Fibroblast of villous mesenchyme (primary cell): ENCODE data around the gene AMMECR1. TPM values are rescaled to one million over a fixed set of nuclear protein-coding genes. Genes with fewer than 3 reads are reported as not detected.

Source experiments
- DNase-seq: peaks from one replicate; pipeline ENCODE4 v3.0.0-alpha.2; 2010; ENCODE audit warnings: low read depth
- H3K4me3 ChIP-seq: 2 replicates; pipeline ENCODE4 v1.5.1; 2011; ENCODE audit warnings: low read depth, mild to moderate bottlenecking, low read length
- total RNA-seq: library from RNA; depleted of rRNA; stranded (reverse); fragments of >200 nt; gene quantifications from 2 replicates; pipeline ENCODE4 v1.2.3, GENCODE V29; 2012
- TF ChIP-seq, protein P1 (sequence below): IDR thresholded peaks from 2 replicates; pipeline ENCODE4 v1.5.1; 2012; ENCODE audit warnings: low read depth, mild to moderate bottlenecking, low read length; ENCODE audit not compliant: insufficient read depth

AMMECR1 gene
- total RNA-seq, 1 donor, result 21.6 TPM

DNA sequence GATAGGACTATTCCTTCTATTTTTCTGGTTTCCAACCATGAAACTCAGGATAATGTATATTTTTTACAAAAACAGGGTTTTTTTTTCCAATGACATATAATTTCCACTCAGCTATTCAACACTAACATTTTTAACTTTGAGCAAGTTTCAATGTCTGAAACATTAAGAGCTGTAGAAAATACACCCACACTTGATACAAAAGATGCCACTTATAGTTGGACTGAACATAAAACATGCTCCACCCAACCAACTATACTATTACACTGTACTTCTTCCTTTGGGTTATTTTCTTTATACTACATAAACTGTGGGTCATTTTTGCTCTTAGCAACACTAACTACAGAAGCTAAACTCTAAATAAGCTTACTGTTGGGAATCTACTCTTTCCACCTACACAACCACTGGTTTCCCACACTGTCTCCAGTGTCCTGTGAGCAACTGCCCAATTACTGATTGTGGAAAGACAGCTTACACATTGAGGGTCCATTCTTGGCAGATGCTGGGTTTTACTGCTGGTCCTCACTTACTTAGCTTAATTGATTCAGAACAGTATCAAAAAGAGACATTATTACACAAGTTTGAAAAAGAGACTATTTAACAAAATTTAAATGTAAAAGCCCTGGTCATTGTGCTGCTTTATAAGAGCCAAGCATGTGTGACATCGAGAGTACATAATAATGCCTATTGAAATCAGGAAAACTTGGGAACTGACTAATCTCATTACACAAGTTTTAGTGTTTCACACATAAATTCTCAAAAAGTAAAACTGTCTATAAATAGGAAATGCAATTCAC is 6.3 kb downstream of the AMMECR1 start:
- no peak for DNase-seq
- TF ChIP-seq, protein P1, sequence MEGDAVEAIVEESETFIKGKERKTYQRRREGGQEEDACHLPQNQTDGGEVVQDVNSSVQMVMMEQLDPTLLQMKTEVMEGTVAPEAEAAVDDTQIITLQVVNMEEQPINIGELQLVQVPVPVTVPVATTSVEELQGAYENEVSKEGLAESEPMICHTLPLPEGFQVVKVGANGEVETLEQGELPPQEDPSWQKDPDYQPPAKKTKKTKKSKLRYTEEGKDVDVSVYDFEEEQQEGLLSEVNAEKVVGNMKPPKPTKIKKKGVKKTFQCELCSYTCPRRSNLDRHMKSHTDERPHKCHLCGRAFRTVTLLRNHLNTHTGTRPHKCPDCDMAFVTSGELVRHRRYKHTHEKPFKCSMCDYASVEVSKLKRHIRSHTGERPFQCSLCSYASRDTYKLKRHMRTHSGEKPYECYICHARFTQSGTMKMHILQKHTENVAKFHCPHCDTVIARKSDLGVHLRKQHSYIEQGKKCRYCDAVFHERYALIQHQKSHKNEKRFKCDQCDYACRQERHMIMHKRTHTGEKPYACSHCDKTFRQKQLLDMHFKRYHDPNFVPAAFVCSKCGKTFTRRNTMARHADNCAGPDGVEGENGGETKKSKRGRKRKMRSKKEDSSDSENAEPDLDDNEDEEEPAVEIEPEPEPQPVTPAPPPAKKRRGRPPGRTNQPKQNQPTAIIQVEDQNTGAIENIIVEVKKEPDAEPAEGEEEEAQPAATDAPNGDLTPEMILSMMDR, result no peak
- H3K4me3 ChIP-seq, result no peak overlapping the region

- peak; percentile 53 for DNase-seq
- TF ChIP-seq, protein P1, result no peak
Measured at GRCh38 chrX:110310896-110311295, 7.0 kb downstream of the AMMECR1 start.

DNA sequence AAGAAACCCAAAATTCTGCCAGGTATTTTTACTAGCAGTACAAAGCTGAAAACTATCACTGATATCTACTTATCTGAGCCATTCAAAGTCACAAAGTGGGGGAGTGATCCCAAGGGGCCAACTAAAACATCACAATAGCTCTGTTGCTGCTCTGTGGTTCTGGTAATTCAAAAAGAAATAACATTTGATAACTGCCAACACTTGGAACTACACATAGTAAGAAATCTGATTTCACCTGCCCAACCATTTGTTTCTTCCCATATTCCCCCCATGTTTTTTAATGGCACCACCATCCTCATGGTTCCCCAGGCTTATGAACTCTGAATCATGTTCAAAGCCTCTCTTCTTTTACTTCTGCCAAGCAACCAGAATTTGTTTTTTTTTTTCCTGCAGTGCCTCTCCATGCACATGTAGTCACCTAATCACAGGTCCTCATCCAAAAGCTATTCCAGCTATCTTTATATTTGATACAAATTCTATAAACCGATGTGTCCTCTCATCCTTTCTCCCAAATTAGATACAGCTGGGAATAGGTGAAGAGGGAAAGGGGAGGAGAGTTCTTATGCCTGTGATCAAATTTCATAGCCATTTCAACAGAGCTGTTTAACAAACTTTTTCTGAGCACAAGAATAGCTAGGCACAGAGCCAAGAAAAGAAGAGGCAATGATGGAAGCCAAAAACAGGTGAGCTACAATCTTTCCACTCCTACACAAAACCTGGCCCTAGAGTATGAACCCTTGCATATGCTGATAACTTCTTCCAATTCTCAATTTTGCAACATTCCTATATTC is 7.7 kb downstream of the AMMECR1 start:
- TF ChIP-seq, protein P1, result no peak
- DNase-seq, result no peak
- no peak overlapping the region for H3K4me3 ChIP-seq

More at GRCh38 chrX:110310896-110311295, 7.0 kb downstream of the AMMECR1 start:
- no peak overlapping the region for H3K4me3 ChIP-seq

GRCh38 chrX:110308220-110308619 is 9.7 kb downstream of the AMMECR1 start:
- no peak for DNase-seq
- no peak overlapping the region for H3K4me3 ChIP-seq
- TF ChIP-seq, protein P1, result no peak

DNA sequence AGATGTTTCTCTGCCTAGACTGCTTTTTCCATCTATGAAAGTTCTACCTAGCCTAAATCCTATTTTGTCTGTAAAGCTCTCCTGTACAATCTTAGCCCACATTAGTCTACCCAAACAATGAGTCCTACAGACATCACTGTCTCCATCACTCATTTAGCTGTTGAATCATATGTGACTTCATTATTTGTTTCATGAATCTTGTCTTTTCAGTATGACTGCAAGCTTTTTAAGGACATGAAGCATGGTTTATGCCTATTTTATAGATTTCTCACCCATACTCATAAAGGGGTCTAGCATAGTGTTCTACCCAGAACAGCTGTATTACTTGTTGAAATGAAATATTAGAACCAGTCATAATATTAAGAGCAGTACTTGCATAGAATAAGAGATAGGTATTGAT is 13.0 kb downstream of the AMMECR1 start:
- H3K4me3 ChIP-seq, result no peak overlapping the region
- no peak for DNase-seq
- TF ChIP-seq, protein P1, result no peak

DNA sequence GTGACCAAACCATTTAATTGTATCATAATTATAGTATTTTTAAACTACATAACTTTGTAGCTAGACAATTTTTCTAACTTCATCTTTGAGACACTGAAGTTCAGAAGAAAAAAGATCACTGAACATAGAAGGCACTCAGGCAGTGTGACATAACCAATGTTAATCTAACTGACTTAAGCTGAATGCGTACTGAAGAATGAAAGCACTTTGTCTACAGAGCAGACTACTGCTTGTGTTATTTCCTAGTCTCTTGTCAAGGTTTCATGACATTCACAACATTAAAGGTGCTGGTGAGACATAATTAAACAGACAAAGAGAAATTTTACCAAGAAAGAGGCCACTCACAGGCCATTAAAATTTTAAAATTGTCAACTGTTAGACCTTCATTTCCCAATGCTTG is 13.5 kb downstream of the AMMECR1 start:
- no peak overlapping the region for H3K4me3 ChIP-seq
- no peak for DNase-seq
- TF ChIP-seq, protein P1, result no peak
